NCI-H460 (cell line): ENCODE results near the gene NTRK3. TPM values are rescaled to one million over a fixed set of nuclear protein-coding genes. Genes with fewer than 3 reads are reported as not detected.

ENCODE experiments used
- DNase-seq: peaks from one replicate; pipeline ENCODE4 v3.0.0-alpha.2; 2016; ENCODE audit warnings: low read depth; ENCODE audit errors: extremely low read depth
- total RNA-seq: library from RNA; depleted of rRNA; stranded (reverse); fragments of >200 nt; shearing (Covaris generic); gene quantifications from 2 replicates; pipeline ENCODE4 v1.2.3, GENCODE V29; 2014

Gene NTRK3
- total RNA-seq, 1 experiment from 2014 or later: not detected

DNA sequence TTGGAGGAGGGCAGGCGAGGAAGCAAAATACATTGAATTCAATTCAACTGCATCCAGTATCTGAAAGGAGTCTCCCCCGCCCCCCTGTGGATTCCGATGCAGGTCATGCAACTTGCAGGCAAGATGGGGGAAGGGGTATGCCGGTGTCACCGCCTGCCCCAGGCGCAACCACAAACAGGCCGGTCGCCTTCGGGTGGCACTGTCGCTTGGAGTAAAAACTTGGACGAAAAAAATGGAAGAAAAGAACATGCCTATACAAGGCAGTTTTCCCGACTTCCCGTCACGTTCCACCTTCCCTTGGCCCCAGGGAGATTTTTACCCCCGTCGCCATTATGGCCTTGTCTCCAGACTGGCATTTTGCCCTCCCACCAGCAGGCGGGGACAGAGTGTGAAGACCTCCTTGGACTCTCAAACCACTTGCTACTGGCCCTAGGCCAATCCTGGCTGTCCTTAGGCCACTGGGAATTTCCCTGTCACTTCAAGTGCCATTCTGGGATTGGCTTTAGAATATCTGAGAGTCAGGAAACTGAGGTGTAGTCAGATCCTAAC is 1.6 kb upstream of the NTRK3 start:
- DNase-seq: no peak

DNA sequence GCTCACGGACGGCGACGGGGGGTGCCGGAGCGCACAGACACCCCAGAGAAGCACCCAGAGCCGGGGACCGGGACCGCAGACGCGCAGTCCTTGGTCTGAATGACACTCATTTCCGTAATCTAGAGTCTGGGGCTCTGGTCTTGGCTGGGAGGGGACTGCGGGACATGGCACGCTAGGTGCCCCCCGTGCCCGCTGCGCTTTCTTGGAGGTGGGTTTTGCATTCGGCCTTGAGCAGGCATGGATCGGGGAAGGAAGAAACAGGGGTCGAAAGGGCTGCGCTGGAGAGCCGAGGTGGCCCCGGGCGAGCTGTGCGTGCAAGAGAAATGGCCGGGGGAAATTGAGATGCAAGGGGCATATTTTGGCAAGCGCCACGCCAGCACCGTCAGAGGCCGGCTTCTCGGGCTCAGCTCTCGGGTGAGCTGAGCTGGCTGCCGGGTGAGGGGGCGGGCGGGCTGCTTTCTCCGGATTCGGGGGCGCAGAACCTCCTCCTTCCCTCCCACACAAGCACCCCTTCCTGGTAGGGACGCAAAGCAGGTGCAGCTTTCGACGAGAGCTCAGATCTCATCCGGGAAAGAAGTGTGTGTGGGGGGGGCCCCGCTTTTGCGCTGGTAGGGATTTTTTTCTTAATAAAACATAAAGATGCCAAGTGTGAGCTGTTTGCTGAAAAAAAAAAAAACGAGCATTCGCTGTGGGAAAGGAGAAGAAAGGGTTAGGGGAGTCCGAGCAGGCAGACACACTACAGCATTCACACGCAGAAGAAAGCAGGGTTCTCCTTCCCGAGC is 963 bp upstream of the NTRK3 start:
- DNase-seq: no peak

DNA sequence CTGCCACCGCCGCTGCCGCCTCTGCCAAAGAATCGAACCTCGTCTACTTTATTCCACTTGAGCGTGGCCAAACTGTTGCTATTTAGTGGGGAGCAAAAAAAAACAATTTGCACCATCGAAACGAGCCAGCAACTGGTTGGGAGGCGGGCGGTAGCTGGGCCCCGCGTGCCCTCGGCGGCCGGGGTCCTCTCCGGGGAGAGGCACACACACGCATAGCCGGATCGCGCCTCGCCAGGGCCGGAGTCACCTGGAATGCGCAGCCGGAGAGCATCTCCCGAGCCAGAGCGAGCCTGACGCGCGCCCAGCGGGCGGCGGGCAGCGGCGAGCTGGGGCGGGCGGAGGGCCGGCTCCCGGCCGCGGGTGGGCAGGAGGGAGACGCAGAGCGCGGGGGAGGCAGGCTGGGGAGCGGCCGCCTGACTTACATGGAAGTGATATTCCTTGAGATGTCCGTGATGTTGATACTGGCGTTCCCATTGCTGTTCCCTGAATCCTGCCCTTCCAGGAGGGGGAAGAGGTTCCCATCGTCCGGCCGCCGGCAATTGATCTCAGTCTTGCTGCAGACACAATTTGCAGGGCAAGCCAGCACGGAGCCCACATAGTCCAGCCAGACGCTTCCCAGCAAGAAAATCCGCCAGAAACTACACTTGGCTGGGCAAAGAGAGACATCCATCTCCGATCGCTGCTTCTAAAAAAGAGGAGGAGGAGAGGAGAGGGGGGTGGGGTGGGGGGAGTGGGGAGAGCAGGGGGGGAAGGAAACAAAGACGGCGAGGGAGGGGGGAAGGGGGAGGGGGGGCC is 858 bp downstream of the NTRK3 start:
- peak; percentile 5 for DNase-seq

DNA sequence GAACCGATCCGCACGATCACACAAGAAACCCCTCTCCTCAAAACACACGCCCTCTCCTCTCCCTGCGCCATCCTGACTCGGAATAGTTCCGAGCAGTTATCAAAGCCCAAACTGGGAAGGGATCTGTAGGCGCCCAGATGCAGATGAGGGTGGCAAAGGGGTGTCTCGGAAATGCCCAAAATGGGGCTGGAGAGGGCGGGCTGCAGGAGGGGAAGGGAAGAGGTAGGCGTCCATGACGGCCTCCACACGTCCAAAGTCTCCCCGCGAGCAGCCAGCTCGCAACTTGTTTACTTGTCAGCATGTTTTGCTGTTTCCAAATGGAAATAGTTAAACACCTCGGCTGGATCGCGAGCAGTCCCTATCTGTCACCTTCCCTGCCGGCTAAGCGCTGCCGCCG is 1.5 kb downstream of the NTRK3 start:
- DNase-seq: no peak

DNA sequence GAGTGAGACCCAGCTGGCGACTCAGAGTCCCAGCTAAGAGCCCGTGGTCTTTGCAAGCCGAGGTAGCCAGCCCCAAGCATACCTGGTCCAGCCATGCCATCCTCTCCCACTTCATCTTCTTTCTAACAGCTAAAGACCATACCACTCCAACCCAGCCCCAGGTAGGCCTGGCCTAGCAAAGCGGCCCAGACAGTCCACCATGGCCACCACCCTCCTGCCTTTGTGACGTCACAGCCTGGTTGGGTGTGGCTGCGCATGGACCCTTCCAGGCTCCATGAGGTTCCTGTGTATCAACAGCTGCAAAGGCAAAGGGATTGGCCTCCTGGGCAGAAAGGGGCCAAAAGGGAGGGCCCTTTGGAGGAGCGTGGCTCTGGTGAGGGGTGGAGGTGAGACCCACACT is 4.1 kb downstream of the NTRK3 start:
- DNase-seq: no peak

DNA sequence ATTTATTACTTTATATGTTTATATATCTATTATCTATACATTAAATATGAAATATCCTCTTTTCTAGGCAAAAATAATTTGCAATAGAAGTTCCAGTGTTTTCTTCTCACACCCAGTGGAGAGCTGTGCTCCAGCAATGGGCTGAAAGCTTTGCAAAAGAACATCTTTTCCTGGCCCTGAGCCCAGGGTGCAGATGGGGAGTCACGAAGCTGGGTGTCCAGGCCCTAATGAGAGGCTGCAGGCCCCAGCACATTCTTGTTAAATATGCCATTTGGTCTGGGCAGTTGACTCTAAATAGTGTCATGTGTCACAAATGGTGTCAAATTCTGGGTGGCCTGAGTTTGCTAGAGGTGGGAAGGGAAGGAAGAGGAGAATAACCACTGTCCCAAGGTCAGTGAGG is 5.7 kb downstream of the NTRK3 start:
- no peak for DNase-seq

DNA sequence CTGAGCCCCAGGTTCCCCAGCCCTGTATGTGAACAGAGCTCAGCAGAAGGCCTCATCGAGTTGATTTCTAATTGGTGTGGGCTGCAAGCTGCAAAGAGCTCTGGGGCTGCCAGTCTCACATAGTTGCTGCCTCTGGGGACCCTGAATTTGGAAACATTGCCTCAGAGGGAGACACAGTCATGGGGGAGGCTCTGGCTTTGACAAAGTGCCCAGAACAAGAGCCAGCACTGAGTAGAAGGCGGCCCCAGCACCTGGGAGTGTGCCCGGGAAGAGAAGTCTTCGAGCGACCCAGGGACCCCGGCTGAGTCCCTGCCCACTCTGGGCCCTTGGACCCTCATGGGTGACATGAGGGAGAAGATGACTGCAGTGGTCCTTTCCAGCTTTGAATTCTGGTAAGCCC is 7.3 kb downstream of the NTRK3 start:
- no peak for DNase-seq

DNA sequence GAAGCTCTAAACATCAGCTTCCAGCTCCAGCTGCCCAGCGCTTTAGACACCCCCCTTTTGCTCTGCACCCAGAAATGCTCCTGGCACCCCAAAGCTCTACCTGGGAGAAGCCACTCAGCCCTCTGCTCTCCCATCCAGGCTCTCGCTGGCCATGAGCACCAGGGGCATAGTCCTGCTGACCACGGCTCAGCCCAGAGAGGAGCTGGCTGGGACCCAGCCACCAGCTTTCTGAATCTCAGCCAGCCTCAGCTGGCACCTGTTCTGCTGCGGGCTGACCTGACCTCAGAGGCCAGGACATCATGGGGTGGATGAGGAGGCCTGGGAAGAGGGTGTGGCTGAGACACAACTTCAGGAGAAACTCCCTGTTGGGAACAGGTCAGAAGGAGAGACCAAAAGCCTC is 8.6 kb downstream of the NTRK3 start:
- DNase-seq: no peak

DNA sequence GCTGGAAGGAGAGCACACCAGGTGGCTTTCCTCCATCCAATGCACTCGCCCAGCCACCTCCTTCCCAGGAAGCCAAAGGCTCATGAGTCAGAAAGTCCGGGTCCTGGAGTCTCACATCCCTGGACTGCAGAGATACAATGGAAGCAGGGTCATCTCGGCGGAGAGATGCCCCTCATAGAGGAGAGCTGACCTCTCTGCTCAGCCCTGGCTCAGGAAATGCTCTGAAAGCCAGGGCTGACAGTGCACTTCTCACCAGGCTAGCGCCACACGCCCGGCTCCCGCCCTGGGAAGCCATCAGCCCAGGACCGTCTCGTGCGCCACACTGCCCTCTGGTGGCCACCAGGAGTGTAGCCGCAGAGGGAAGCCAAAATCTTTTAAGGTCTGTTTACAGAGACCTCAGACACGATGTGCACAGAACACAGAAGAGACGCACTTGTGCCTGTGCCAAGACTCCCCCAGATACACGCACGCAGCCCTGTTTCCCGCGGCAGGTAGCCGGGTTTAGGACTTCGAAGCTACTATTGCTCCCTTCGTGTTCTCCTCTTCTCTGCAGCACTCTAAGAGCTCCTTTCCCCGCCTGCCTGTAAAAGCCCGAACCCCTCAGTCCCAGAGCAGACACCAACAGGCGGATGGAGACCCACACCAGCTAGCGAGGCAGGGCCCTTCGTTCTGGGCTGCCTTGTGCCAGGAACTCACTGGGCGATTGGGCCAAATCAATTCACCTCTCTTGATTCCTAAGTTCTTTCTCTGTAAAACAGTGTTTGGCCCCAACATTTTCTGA is 9.7 kb downstream of the NTRK3 start:
- peak; percentile 63 for DNase-seq

DNA sequence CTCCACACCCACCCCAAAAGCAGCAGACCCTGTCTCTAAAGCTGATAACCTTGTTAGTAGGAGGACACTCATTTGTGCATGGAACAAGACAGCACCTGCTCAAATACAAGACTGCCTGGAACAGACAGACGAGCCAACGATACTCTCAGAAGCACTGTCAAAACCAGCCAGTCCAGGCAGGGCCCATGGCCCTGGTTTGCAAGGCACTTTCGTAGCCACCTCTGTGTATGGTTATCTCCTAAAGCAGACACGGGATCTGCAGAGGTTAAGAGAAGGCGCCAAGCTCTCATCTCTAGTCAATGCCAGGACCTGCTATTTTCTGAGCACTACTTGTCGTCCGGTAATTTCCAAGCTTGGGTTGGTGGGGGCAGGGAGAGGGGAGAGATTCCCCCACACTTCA is 10.5 kb downstream of the NTRK3 start:
- DNase-seq: no peak

DNA sequence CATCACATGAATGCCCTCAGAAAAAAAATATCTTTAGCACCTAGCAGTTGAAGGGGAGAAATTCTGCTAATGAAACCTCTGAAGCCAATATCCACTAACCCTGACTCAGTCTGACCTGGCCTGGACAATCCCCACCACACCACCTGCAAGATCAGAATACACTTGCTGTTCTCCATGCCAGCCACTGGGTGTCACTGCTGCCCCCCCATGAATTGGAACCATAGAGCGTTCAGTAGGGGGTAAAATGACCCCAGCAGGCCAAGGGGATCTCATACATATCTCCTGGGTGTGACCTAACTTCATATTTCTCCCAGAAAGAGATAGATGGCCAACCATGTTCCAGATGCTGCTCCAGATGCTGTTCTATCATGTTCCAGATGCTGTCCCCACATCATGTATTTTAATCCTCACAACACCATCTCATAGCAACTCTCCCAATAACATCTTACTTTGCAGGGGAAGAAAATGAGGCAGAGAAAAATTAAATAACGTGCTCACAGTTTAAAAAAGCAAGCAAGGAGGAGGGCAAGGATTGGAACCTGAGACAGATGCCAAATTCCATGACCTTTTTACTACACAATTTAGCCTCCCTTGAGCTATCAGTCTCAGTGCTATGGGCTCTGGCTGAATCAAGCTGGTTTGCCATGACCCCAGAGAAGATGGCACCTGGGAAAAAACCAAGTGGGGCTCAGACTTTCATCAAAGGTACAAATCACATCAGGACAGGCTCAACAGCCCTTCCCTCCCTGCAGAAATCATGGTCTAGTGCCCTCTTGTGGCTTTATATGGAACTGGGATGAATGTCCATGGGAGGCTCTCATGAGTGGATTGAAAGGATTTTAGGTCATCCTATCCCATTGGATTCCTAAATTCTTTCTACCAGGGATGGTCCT is 12.4 kb downstream of the NTRK3 start:
- DNase-seq: peak; percentile 25

DNA sequence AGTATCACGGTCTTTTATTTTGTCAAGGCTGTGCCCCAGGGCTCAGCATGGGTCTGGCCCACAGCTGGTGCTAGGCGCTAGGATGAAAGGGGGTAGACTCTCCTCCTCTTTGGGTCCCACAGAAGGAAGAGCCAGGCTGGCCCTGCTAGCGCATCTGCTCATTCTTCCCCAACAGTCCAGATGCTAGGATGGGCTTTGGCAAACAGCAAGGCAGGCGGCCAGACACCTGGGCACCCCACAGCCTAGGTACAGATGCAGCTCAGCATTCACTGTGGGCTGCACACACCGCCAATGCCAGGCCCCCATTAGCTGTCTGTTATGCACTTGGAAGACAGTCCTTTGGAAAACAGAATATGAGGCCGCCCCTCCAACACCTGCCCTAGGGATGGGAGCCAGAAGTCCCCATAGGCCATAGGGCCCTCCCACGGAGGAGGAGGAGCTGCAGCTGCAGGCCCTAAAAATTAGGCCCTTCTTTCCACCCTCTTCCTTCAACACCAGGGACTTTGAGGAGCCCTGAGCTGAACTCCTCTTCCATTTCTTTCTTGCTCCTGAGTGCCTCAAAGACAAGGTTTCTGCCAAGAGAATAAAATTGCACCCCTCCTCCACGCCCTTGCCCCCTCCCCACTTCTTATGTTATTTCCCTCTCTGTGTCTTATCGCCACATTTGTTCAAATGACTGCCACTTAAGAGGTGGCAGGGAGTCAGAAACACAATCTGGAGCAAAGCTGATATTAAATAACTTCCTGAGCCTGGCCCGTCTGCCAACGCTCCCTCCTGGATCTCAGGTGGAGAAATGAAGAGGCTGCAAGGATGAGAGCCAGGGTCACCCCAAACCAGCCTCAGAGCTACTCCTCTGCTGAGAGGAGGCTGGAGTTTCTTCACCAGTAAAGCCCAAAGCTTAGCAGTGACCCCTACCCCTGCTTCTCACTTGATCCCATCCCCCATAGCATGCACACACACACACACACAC is 13.7 kb downstream of the NTRK3 start:
- DNase-seq: no peak

DNA sequence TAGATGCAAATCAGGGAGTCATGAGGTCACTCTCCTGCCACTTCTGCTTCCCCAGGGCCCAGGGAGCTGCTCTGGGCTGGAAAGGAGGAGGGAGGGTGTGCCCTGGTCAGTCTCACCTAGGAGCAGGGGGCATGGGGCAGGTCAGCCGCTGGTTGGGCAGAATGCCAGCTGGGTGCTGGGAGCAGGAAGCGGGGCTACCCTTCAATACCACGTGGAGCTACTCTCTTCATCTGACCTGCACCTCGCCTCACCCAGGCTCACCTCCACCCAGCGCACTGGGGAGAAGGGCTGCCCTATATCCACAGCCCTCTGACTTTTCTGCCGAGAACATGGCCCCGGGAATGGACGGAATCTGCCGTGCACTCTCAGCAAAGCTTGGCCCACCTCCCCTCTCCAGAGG is 15.1 kb downstream of the NTRK3 start:
- DNase-seq: no peak

DNA sequence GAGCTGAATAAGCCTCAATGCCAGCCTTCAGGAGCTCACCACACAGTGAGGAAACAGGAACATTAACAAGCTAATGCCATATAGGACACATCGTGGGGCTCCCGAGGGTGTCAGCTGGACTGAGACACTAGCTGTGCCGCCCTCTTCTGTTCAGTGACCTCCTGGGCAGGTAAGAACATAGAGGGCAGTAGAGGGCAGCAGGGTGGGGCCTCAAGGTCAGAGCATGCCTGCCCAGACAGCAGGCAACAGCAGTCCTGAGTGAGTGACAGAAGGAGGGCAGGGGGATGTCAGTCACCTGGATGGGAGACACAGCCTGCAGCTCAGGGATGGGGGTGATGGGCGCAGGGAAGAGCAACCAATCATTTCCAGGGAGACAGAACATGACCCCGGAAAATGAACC is 15.5 kb downstream of the NTRK3 start:
- no peak for DNase-seq

DNA sequence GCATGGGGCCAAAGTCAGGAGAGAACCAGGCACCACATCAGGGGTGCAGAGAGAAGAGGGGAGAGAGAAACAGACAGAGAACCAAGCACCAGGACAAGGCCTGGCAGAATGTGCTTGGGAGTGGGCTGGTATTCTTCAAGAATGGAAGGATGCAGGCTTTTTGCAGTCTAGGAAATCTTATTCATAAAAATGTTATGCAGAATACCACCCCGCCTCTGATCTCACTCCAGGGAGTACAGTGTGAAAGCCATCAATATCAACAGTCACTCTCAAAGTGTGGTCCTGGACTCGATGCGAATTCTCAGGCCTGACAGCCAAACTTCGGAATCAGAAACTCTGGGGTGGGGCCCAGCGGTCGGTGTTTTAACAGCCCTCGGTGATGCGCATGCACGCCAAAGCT is 16.9 kb downstream of the NTRK3 start:
- DNase-seq: no peak

DNA sequence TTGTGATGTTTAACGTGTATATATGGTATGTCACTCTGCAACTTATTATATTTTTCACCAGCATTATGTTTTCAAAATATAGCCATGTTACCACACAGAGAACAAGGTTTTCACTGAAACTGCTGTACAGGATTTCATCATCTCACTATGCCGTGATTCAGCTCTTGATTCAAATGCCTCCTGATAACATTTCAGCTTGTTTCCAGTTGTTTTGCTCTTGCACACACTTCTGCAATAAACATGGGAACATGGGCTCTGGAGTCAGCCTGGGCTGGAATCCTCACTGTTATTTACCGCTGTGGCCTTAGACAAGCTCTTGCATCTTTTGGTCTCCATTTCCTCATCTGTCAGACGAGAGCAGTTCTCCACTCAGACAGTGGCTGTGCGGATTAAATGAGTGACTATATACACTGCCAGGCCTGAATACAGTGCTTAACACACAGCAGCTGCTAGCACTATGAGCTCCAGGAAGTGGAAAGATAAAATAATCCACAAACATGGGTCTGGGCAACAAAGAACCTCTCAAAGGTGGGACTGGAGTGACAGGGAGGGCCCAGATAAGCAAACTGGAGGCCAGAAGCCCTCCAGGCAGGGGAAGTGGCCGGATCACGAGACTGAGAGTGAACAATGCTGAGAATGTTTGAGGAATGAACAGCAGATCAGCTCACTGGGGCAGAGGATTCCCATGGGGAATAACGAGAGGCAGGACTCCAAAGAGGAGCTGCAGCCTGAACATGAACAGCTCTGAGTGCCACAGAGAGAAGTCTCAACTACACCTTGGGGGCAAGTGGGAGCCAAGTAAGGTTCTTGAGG is 17.7 kb downstream of the NTRK3 start:
- DNase-seq: peak; percentile 1

DNA sequence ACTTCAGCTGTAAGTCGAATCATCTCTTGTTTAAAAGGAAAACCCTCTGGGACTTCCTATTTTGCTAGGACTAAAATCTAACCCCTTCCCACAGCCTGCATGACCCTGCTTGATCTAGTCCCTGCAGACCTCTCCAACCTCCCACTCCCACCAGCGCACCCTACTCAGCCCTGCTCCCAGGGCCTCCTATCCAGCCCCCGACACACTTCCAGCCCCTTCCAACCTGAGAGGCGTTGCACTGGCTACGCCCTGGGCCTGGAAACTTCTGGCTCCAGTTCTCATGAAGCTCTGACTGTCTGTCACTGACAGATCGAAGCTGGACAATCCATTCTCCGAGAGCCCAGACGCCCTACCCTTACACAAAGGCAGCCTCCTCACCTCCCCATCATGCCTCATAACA is 21.8 kb downstream of the NTRK3 start:
- no peak for DNase-seq

DNA sequence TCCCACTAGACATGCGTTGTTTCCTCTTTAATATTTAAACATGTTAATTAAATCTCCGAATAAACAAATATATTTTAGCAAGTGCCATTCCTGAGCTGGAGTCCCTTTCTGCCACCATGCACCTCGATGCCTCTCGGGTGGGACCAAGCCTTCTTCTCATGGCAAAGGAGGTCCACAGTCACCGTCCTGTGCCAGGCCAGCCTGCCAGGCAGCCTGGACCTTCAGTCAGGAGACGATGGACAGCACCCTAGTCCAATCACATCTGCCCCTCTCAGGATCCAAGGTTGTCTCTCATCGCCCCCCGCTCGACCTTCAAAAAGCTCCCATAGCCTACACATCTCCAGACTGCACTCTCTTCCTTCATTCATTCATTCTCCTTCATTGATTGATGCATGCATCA is 22.6 kb downstream of the NTRK3 start:
- DNase-seq: no peak
